ENCODE data around the gene TULP4. TPM values are rescaled to one million over a fixed set of nuclear protein-coding genes. Genes with fewer than 3 reads are reported as not detected.

The TULP4 gene
- total RNA-seq, 2 experiments from 2014 or later: 48.7 to 58.1 TPM

DNA sequence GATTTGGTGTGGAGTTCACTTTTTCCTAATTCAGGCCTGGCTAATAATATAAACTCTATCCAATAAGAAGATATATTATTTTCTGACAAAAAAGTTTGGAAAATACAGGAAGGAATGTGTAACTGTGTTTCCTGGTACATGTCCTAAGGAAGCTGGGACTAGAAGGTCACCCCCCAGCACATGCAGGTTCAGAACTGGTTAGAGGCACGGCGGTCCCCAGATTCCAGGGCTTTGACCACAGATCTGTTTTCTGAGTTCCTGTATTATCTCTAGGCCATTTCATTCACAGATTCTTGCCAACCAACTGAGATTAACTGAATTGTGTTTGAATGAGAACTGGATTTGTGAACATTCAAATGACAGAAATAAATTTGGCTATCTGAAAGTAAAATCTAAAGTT, 94.5 kb downstream of the TULP4 start:
- Mint-ChIP-seq H3K27ac (no peak overlapping the region), H3K9me3 (no peaks in the 10 kb centered on the region), H3K4me1 (peaks cover 2% of the 10 kb centered on the region), H3K36me3 (no peaks in the 10 kb centered on the region), H3K4me3 (no peak overlapping the region), H3K27me3 (no peaks in the 10 kb centered on the region)
- ATAC-seq (ENCODE audit: low read depth) (no peak), DNase-seq (no peak)
- POLR2A ChIA-PET: no interaction called here

- no peak for DNase-seq
- H3K9me3 Mint-ChIP-seq: no peaks in the 10 kb centered on the region
Measured at GRCh38 chr6:158408013-158408412, 95.7 kb downstream of the TULP4 start.

GRCh38 chr6:158408552-158409130, 96.4 kb downstream of the TULP4 start:
- H3K27ac Mint-ChIP-seq: no peak overlapping the region
- POLR2A ChIA-PET: no interaction called here
- H3K9me3 Mint-ChIP-seq: no peaks in the 10 kb centered on the region
- peaks cover 2% of the 10 kb centered on the region for H3K4me1 Mint-ChIP-seq
- peaks cover 2% of the 10 kb centered on the region for H3K36me3 Mint-ChIP-seq
- no peak for ATAC-seq (ENCODE audit: low read depth)
- no peaks in the 10 kb centered on the region for H3K27me3 Mint-ChIP-seq
- no peak overlapping the region for H3K4me3 Mint-ChIP-seq
- DNase-seq: no peak

More at GRCh38 chr6:158408013-158408412, 95.7 kb downstream of the TULP4 start:
- no peak overlapping the region for H3K4me3 Mint-ChIP-seq
- H3K27me3 Mint-ChIP-seq: no peaks in the 10 kb centered on the region
- H3K36me3 Mint-ChIP-seq: peaks cover 2% of the 10 kb centered on the region
- H3K4me1 Mint-ChIP-seq: peaks cover 2% of the 10 kb centered on the region
- no peak overlapping the region for H3K27ac Mint-ChIP-seq
- ATAC-seq (ENCODE audit: low read depth): no peak
- POLR2A ChIA-PET: no interaction called here

- H3K4me1 Mint-ChIP-seq: peaks cover 2% of the 10 kb centered on the region
- DNase-seq (no peak), ATAC-seq (ENCODE audit: low read depth) (no peak)
- H3K27me3 Mint-ChIP-seq: no peaks in the 10 kb centered on the region
- peaks cover 2% of the 10 kb centered on the region for H3K36me3 Mint-ChIP-seq
- H3K27ac Mint-ChIP-seq: no peak overlapping the region
- no peaks in the 10 kb centered on the region for H3K9me3 Mint-ChIP-seq
- POLR2A ChIA-PET: no interaction called here
- H3K4me3 Mint-ChIP-seq: no peak overlapping the region
Measured at GRCh38 chr6:158409451-158409850, 97.2 kb downstream of the TULP4 start.

DNA sequence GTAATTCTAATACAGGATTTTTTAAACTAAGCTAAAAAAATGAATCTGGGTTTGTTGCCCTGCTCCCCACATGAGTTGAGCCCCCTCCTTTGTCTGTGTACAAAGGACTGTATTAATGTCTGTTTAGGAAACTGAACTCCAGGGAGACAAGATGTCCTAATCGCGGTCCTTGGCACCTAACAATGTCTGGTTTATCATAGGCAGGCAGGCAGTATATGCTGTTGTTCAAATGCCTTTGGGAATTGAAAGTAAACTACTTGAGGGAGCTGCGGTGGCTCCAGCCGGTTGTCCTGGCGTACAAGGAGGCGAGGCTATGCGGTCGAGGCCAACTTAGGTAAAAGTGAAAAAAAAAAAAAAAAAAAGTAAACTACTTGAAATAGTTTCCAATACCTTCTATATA, 98.5 kb downstream of the TULP4 start:
- POLR2A ChIA-PET: no interaction called here
- H3K4me3 Mint-ChIP-seq: no peak overlapping the region
- H3K27ac Mint-ChIP-seq: no peak overlapping the region
- peaks cover 2% of the 10 kb centered on the region for H3K36me3 Mint-ChIP-seq
- peaks cover 2% of the 10 kb centered on the region for H3K4me1 Mint-ChIP-seq
- no peaks in the 10 kb centered on the region for H3K27me3 Mint-ChIP-seq
- DNase-seq (no peak), ATAC-seq (ENCODE audit: low read depth) (no peak)
- H3K9me3 Mint-ChIP-seq: no peaks in the 10 kb centered on the region

DNA sequence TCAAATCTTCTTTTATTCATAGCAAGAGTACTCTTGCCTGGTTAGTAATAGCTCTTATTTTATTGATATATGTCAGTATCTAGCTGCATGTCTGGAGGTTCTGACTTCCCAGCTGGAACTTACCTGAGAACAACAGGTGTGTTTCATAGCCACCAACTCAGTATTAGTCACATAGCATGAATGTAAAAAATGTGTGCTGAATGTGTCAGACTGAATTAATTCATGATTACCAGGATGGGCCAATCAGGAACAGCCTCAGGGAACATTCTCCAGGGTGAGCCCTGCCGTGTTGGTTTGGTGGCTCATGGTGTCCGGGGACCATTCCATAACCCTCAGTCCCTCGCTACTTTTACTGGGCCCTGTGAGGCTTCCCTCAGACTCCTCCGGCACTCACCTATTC, 99.7 kb downstream of the TULP4 start:
- ATAC-seq (ENCODE audit: low read depth): no peak
- H3K4me3 Mint-ChIP-seq: no peak overlapping the region
- POLR2A ChIA-PET: no interaction called here
- H3K9me3 Mint-ChIP-seq: no peaks in the 10 kb centered on the region
- no peak for DNase-seq
- H3K27ac Mint-ChIP-seq: no peak overlapping the region
- H3K27me3 Mint-ChIP-seq: no peaks in the 10 kb centered on the region
- peaks cover 2% of the 10 kb centered on the region for H3K4me1 Mint-ChIP-seq
- H3K36me3 Mint-ChIP-seq: peaks cover 4% of the 10 kb centered on the region

DNA sequence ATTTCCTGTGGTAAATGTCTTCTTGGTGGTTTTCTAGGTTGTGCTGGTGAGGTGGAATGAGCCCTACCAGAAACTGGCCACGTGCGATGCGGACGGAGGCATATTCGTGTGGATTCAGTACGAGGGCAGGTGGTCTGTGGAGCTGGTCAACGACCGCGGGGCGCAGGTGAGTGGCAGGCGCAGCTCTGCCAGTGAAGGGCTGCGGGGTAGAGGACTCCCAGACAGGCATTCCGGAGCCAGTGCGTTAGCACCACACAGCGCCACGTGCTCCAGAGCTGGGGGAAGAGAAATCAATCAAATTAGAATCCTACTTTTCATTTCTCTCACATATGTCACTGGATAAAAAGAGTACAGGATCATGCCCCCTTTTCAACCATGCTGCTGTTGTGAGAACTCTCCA, 100.8 kb downstream of the TULP4 start:
- Mint-ChIP-seq H3K27ac (no peak overlapping the region), H3K9me3 (no peaks in the 10 kb centered on the region), H3K4me1 (peaks cover 2% of the 10 kb centered on the region), H3K27me3 (no peaks in the 10 kb centered on the region), H3K4me3 (no peak overlapping the region), H3K36me3 (peaks cover 8% of the 10 kb centered on the region)
- POLR2A ChIA-PET: no interaction called here
- no peak for DNase-seq
- no peak for ATAC-seq (ENCODE audit: low read depth)

- no peak overlapping the region for H3K4me3 Mint-ChIP-seq
- H3K27me3 Mint-ChIP-seq: no peaks in the 10 kb centered on the region
- ATAC-seq (ENCODE audit: low read depth) (no peak), DNase-seq (no peak)
- H3K9me3 Mint-ChIP-seq: no peaks in the 10 kb centered on the region
- peaks cover 8% of the 10 kb centered on the region for H3K36me3 Mint-ChIP-seq
- H3K27ac Mint-ChIP-seq: no peak overlapping the region
- POLR2A ChIA-PET: no interaction called here
- peaks cover 2% of the 10 kb centered on the region for H3K4me1 Mint-ChIP-seq
Measured at GRCh38 chr6:158413814-158414565, 101.7 kb downstream of the TULP4 start.

DNA sequence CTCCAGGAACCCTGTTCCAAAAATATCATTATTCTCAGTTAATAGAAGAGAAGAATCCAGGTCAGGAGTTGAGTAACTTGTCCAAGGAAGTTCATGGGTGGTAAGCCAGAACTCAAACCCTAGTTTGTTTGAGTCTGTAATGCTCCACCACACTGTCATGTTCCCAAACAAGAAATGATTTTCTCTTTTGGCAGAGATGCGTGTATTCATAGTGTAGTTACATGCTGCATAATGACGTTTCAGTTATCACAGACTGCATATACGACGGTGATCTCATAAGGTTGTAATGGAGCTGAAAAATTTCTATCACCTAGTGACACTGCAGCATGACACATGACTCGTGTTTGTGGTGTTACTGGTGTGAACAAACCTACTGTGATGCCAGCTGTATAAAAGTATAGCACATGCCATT, 102.6 kb downstream of the TULP4 start:
- no peak for ATAC-seq (ENCODE audit: low read depth)
- Mint-ChIP-seq H3K27ac (no peak overlapping the region), H3K27me3 (no peaks in the 10 kb centered on the region), H3K4me1 (peaks cover 2% of the 10 kb centered on the region), H3K36me3 (peaks cover 11% of the 10 kb centered on the region), H3K4me3 (no peak overlapping the region), H3K9me3 (no peaks in the 10 kb centered on the region)
- POLR2A ChIA-PET: no interaction called here
- DNase-seq: no peak

GRCh38 chr6:158415666-158416065, 103.4 kb downstream of the TULP4 start:
- ATAC-seq (ENCODE audit: low read depth) (no peak), DNase-seq (no peak)
- H3K4me1 Mint-ChIP-seq: peaks cover 2% of the 10 kb centered on the region
- H3K4me3 Mint-ChIP-seq: no peak overlapping the region
- H3K27ac Mint-ChIP-seq: no peak overlapping the region
- peaks cover under 1% of the 10 kb centered on the region for H3K9me3 Mint-ChIP-seq
- no peaks in the 10 kb centered on the region for H3K27me3 Mint-ChIP-seq
- H3K36me3 Mint-ChIP-seq: peaks cover 11% of the 10 kb centered on the region
- POLR2A ChIA-PET: no interaction called here

- H3K36me3 Mint-ChIP-seq: peaks cover 11% of the 10 kb centered on the region
- POLR2A ChIA-PET: no interaction called here
- peaks cover 2% of the 10 kb centered on the region for H3K9me3 Mint-ChIP-seq
- H3K4me3 Mint-ChIP-seq: no peak overlapping the region
- H3K4me1 Mint-ChIP-seq: peaks cover 2% of the 10 kb centered on the region
- no peak for ATAC-seq (ENCODE audit: low read depth)
- H3K27me3 Mint-ChIP-seq: no peaks in the 10 kb centered on the region
- DNase-seq: no peak
- no peak overlapping the region for H3K27ac Mint-ChIP-seq
Measured at GRCh38 chr6:158416883-158417759, 104.9 kb downstream of the TULP4 start.

GRCh38 chr6:158417760-158418098, 105.5 kb downstream of the TULP4 start:
- Mint-ChIP-seq H3K27ac (no peak overlapping the region), H3K27me3 (no peaks in the 10 kb centered on the region), H3K4me1 (peaks cover 2% of the 10 kb centered on the region), H3K36me3 (peaks cover 11% of the 10 kb centered on the region), H3K4me3 (no peak overlapping the region), H3K9me3 (peaks cover 2% of the 10 kb centered on the region)
- no peak for DNase-seq
- POLR2A ChIA-PET: interaction anchor here (0.7 kb wide), 1 partner anchor 140 kb away, joined by 4 read pairs; no protein-coding TSS in a partner anchor
- ATAC-seq (ENCODE audit: low read depth): no peak

DNA sequence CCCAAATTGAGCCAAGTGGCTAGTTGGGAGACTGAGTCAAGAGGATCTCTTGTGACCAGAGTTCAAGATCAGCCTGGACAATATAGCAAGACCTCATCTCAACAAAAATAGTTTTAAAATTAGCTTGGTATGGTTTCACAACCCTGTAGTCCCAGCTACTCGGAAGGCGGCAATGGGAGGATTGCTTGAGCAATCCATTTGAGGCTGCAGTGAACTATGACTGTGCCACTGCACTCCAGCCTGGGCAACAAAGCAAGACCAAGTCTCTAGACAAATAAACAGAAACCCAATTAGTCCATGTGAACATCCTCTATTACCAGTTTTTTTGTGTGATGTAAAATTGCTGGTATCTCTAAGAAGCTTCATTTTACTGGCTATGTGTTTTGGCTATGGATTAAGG, 106.2 kb downstream of the TULP4 start:
- H3K4me1 Mint-ChIP-seq: no peaks in the 10 kb centered on the region
- H3K27ac Mint-ChIP-seq: no peak overlapping the region
- no peak for ATAC-seq (ENCODE audit: low read depth)
- POLR2A ChIA-PET: interaction anchor here (0.7 kb wide), 3 partner anchors 141 to 616 kb away, joined by 3 to 5 read pairs (median 4); no protein-coding TSS in a partner anchor
- peaks cover 9% of the 10 kb centered on the region for H3K36me3 Mint-ChIP-seq
- no peak overlapping the region for H3K4me3 Mint-ChIP-seq
- no peak for DNase-seq
- H3K27me3 Mint-ChIP-seq: no peaks in the 10 kb centered on the region
- H3K9me3 Mint-ChIP-seq: peaks cover 2% of the 10 kb centered on the region

Measured in activated naive CD8-positive, alpha-beta T cell treated with anti-CD3 and anti-CD28 coated beads, Interleukin-2, amount 10 ng/mL, durations not matched to agents 7 days and 5 days (primary cell).